GM18909 (cell line): Measurements from ENCODE around the gene MUC13.

Experiments used
- ATAC-seq: cut with Tn5 transposase; IDR thresholded peaks from one replicate; pipeline ENCODE4 v1.9.1; 2021; ENCODE audit warnings: mild to moderate bottlenecking; ENCODE audit not compliant: unreplicated experiment, poor library complexity

MUC13 gene

GRCh38 chr3:124951511-124952281 is 17.1 kb upstream of the MUC13 start:
- no peak for ATAC-seq

DNA sequence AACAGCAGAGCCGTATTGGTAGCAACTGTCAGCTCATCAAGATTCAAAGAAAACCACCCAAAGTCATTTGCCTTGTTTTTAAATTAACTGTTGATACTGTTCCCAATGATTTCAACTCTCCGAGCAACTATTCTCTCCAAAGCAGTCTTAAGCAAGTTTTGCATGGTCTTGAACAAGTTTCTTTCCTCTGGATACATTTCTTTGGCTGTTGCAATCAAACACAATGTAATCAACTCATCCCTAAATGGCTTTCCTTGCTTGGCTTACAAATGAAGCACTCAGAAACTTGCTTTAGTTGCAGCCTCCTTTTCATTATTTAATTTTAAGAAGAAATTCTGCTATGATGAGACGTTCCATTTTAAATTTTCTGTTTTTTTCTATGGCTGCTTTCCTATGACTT is 15.5 kb upstream of the MUC13 start:
- no peak for ATAC-seq

- ATAC-seq, result no peak
Observed at GRCh38 chr3:124942613-124943012, 8.1 kb upstream of the MUC13 start.

GRCh38 chr3:124941771-124942170 is 7.2 kb upstream of the MUC13 start:
- ATAC-seq, result no peak

- ATAC-seq, result no peak
Observed at GRCh38 chr3:124939661-124940060, 5.1 kb upstream of the MUC13 start.

DNA sequence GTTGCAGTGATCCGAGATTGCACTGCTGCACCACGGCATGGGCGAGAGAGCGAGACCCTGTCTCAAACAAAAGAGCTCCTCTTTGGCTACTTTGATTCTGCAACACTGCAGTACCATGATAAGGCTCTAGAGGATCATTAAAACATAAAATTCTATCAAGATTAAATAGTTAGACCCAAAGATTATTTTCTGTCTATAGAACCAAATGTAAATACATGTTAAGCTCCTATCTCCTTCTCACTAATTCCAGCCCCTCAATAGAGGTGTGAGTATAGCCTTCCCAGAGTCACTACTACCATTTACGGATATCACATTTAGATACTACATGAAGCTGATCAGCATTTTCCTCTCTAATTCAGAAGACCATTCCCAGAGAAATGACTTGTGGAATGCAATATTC is 4.3 kb upstream of the MUC13 start:
- ATAC-seq, result no peak

GRCh38 chr3:124937049-124937448 is 2.5 kb upstream of the MUC13 start:
- ATAC-seq, result no peak

DNA sequence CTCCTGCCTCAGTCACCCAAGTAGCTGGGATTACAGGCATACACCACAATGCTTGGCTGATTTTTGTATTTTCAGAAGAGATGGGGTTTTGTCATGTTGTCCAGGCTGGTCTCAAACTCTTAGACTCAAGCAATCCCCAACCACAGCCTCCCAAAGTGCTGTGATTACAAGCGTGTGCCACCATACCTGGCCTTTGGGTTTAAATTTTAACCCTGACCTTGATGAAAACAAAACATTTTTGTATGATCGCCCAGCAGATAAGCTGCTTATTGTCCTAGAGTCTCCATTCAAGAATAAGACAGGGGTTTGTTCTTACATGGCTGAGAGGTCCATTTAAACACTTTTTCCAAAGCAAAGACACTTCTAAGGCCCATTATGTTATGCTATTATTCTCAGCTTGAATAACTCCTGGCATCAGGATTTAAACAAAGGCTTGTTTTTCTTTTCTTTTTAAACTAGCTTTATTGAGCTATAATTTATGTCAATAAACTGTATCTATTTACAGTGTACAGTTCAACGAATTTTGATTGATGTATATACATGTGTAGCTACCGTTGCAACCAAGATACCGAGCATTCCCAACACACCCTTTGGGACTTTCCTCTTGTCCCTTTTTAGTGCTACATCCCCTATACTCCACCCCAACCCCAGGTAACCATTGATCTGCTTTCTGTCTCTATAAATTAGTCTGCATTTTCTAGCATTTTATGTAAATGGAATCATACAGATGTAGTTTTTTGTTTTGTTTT is 1.4 kb upstream of the MUC13 start:
- ATAC-seq, result no peak

- peak; percentile 48 for ATAC-seq
Observed at GRCh38 chr3:124935264-124935663, 713 bp upstream of the MUC13 start.

DNA sequence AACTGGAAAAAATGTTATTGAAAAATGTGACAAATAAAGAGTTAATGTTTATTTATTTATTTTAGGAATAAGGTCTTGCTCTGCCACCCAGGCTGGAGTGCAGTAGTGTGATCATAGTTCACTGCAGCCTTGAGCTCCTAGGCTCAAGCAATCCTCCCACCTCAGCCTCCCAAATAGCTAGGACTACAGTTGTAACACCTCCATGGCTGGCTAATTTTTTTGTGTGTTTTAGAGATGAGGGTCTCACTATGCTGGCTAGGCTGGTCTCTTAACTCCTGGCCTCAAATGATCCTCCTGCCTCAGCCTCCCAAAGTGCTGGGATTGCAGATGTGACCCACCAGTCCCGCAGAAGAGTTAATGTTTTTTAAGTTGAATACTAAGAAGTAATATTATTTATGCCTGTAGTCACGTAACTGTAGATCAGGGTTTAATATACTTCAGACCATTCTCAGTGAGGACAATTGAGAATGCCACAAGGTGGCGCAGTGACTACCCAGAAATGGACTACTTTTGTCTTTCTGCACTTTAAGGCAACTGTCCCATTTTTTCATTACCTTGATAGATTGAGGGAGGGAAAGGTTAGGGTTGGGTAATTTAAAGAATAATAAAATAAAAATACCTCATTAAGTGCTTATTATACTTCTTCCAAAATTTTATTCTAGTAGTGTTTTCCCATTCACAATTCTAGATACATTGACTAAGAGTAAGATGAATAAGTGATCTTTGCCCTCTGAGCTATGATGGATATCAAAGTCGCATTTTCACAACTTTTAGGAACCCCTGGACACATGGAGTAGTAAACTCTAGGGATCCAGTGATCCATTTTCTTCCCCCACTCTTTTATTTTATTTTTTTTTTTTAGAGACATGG is 6.0 kb downstream of the MUC13 start:
- no peak for ATAC-seq

GRCh38 chr3:124927574-124928045 is 6.9 kb downstream of the MUC13 start:
- ATAC-seq, result peak; percentile 68

GRCh38 chr3:124926426-124927101 is 8.0 kb downstream of the MUC13 start:
- no peak for ATAC-seq

DNA sequence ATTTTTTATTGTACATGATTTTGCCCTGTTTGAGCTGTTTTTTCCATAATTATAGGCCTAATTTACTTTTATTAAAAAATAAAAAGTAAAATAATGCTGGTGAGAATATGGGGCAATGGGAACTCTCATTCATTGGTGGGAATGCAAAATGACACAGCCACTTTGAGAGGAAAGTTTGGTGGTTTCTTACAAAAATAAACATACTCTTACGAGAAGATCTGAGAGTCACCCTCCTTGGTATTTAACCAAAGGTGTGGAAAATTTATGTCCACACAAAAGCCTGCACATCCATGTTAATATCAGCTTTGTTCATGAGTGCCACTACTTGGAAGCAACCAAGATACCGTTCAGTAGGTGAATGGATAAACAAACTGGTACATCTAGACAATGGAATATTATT is 9.8 kb downstream of the MUC13 start:
- no peak for ATAC-seq

- ATAC-seq, result no peak
Observed at GRCh38 chr3:124923833-124924232, 10.7 kb downstream of the MUC13 start.

- ATAC-seq, result no peak
Observed at GRCh38 chr3:124920718-124921117, 13.8 kb downstream of the MUC13 start.

- ATAC-seq, result no peak
Observed at GRCh38 chr3:124919756-124920155, 14.8 kb downstream of the MUC13 start.

GRCh38 chr3:124918524-124918923 is 16.0 kb downstream of the MUC13 start:
- no peak for ATAC-seq

- ATAC-seq, result no peak
Observed at GRCh38 chr3:124916837-124917409, 17.6 kb downstream of the MUC13 start.

DNA sequence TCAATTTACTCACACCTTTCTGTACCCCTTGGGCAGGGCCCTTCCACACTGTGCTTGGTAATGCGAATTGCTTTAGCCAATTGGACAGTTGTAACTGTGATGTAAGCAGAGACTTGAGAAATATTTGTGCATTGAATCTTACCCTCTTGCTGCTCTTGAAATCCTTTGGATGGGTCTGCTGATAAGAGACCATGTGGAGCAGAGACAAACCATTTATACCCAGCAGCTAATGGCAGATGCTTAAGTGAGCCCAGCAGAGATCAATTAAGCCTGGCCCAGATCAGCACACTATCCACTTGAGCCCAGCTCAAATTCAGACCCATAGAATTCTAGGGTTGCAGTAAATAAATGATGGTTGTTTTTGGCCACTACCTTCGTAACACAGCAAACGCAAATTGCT is 19.3 kb downstream of the MUC13 start:
- no peak for ATAC-seq

GRCh38 chr3:124907957-124908356 is 26.6 kb downstream of the MUC13 start:
- ATAC-seq, result no peak
